DND-41 (cell line): ENCODE results near the gene SERP2.

ENCODE experiments used
- EZH2 ChIP-seq: IDR thresholded peaks from 3 replicates; pipeline ENCODE4 v1.6.1; 2012; ENCODE audit warnings: borderline replicate concordance, low read depth, mild to moderate bottlenecking, moderate library complexity, low read length, inconsistent platforms; ENCODE audit not compliant: severe bottlenecking
- TF ChIP-seq, protein P1 (sequence below): IDR thresholded peaks from 2 replicates; pipeline ENCODE4 v1.5.1; 2012; ENCODE audit warnings: borderline replicate concordance, low read length, moderate library complexity, mild to moderate bottlenecking; ENCODE audit not compliant: poor library complexity, severe bottlenecking; ENCODE audit errors: extremely low read depth

DNA sequence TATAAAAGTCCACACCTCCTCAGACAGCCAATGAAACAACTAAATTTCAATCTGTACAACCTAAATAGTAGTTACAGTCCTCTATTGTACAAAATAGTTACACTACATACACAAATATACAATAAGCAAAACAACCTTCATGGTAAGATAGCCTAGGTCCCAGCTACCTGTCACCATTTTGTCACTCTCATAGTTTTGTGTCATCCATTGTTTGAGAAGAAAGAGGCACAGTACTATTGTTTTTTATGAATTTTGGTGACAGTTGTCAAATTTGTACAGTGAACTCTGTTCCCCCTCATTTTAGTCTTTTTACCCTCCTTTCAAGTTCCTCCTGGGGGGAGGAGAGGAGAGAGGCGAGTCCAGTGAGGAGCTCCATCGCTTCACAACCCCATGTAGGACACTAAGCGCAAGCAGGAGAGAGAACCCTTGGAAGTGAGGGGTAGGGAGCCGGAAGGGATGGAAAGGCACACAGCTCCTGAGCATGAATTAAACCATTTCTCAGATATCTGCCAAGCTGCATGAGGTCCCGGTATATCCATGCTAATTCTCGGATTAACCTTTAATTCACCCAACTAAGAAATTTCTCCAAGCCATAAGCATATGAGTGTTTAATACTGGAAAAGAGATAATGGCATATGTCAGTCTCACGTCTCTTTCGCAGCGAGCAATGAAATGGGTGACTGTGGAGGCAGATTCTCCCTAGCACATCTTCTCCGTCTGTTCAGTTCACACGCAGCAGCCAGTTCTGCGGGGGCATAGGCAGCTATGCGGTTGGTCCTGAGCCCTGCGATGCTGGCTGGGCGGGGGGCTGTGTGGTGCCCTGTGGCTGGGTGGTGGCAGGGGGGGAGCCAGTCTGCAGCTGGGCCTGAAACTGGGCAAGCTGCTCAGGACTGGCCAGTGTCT is 60.5 kb downstream of the SERP2 start:
- TF ChIP-seq EZH2 = no peak
- TF ChIP-seq, protein P1, sequence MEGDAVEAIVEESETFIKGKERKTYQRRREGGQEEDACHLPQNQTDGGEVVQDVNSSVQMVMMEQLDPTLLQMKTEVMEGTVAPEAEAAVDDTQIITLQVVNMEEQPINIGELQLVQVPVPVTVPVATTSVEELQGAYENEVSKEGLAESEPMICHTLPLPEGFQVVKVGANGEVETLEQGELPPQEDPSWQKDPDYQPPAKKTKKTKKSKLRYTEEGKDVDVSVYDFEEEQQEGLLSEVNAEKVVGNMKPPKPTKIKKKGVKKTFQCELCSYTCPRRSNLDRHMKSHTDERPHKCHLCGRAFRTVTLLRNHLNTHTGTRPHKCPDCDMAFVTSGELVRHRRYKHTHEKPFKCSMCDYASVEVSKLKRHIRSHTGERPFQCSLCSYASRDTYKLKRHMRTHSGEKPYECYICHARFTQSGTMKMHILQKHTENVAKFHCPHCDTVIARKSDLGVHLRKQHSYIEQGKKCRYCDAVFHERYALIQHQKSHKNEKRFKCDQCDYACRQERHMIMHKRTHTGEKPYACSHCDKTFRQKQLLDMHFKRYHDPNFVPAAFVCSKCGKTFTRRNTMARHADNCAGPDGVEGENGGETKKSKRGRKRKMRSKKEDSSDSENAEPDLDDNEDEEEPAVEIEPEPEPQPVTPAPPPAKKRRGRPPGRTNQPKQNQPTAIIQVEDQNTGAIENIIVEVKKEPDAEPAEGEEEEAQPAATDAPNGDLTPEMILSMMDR = no peak
